GOT3 (cell line): ENCODE measurements around the gene FDX1.

Experiments used
- DNase-seq: peaks from one replicate; lab custom pipeline; 2025; ENCODE audit warnings: mixed read lengths; lab: John Stamatoyannopoulos, UW

Gene FDX1

GRCh38 chr11:110467556-110467955, 37.8 kb downstream of the FDX1 start:
- no peak for DNase-seq

GRCh38 chr11:110468121-110468520, 38.4 kb downstream of the FDX1 start:
- DNase-seq: no peak

- no peak for DNase-seq
These were observed 39.4 kb downstream of the FDX1 start for GRCh38 chr11:110469127-110469526.

GRCh38 chr11:110470716-110471115, 41.0 kb downstream of the FDX1 start:
- no peak for DNase-seq

- DNase-seq: no peak
These were observed 41.6 kb downstream of the FDX1 start for GRCh38 chr11:110471371-110471770.

GRCh38 chr11:110472858-110473257, 43.1 kb downstream of the FDX1 start:
- no peak for DNase-seq

GRCh38 chr11:110473706-110474105, 44.0 kb downstream of the FDX1 start:
- no peak for DNase-seq

- DNase-seq: no peak
These were observed 44.8 kb downstream of the FDX1 start for GRCh38 chr11:110474578-110474977.

- no peak for DNase-seq
These were observed 45.9 kb downstream of the FDX1 start for GRCh38 chr11:110475671-110476070.

GRCh38 chr11:110478410-110478809, 48.7 kb downstream of the FDX1 start:
- DNase-seq: no peak

- no peak for DNase-seq
These were observed 49.7 kb downstream of the FDX1 start for GRCh38 chr11:110479108-110480101.

- DNase-seq: no peak
These were observed 51.8 kb downstream of the FDX1 start for GRCh38 chr11:110481523-110481922.

- no peak for DNase-seq
These were observed 56.4 kb downstream of the FDX1 start for GRCh38 chr11:110486156-110486555.

- no peak for DNase-seq
These were observed 58.7 kb downstream of the FDX1 start for GRCh38 chr11:110488446-110488845.

- no peak for DNase-seq
These were observed 61.1 kb downstream of the FDX1 start for GRCh38 chr11:110490886-110491285.

- DNase-seq: no peak
These were observed 62.0 kb downstream of the FDX1 start for GRCh38 chr11:110491577-110492320.

- no peak for DNase-seq
These were observed 62.6 kb downstream of the FDX1 start for GRCh38 chr11:110492321-110492685.

- no peak for DNase-seq
These were observed 63.6 kb downstream of the FDX1 start for GRCh38 chr11:110493346-110493745.

GRCh38 chr11:110497231-110497978, 67.7 kb downstream of the FDX1 start:
- DNase-seq: no peak

GRCh38 chr11:110501428-110501827, 71.7 kb downstream of the FDX1 start:
- no peak for DNase-seq

GRCh38 chr11:110505528-110506284, 76.0 kb downstream of the FDX1 start:
- DNase-seq: no peak

GRCh38 chr11:110507328-110507727, 77.6 kb downstream of the FDX1 start:
- DNase-seq: no peak
